H1 (cell line): ENCODE data around the gene NR3C1. TPM values are rescaled to one million over a fixed set of nuclear protein-coding genes. Genes with fewer than 3 reads are reported as not detected.

Experiments
- ASH2L ChIP-seq: fragments of 200-600, 300-600 bp; sonication (generic); IDR thresholded peaks from one replicate; pipeline ENCODE4 v1.7.1; 2017; ENCODE audit warnings: low read length
- BRCA1 ChIP-seq: IDR thresholded peaks from 2 replicates; pipeline ENCODE4 v1.6.1; 2012; ENCODE audit warnings: low read depth, low read length, improper control_type of control experiment
- CEBPB ChIP-seq: IDR thresholded peaks from 2 replicates; pipeline ENCODE4 v1.6.1; 2012; ENCODE audit warnings: low read depth, low read length
- CTBP2 ChIP-seq: IDR thresholded peaks from 2 replicates; pipeline ENCODE4 v1.7.0; 2011; ENCODE audit warnings: borderline replicate concordance, mild to moderate bottlenecking, moderate library complexity, mixed read lengths, low read length; ENCODE audit not compliant: insufficient read depth, insufficient read length
- EZH2 ChIP-seq: fragments of 200-600 bp; sonication (generic); IDR thresholded peaks from 2 replicates; pipeline ENCODE4 v1.7.1; 2012; ENCODE audit warnings: low read depth, mild to moderate bottlenecking, moderate library complexity, low read length, inconsistent platforms; ENCODE audit not compliant: severe bottlenecking
- FOSL1 ChIP-seq: IDR thresholded peaks from 2 replicates; pipeline ENCODE4 v1.6.1; 2011; ENCODE audit warnings: mild to moderate bottlenecking, low read depth, low read length, moderate library complexity; ENCODE audit not compliant: insufficient read depth
- GTF2F1 ChIP-seq: IDR thresholded peaks from 2 replicates; pipeline ENCODE4 v1.6.1; 2012; ENCODE audit warnings: low read depth, low read length, improper control_type of control experiment, borderline replicate concordance
- KDM5A ChIP-seq: fragments of 200-600 bp; IDR thresholded peaks from 2 replicates; pipeline ENCODE4 v1.7.1; 2012; ENCODE audit warnings: mild to moderate bottlenecking, low read length, inconsistent platforms, mixed read lengths
- NRF1 ChIP-seq: IDR thresholded peaks from 2 replicates; pipeline ENCODE4 v1.6.1; 2011; ENCODE audit warnings: mild to moderate bottlenecking, low read depth, low read length, improper control_type of control experiment
- RFX5 ChIP-seq: IDR thresholded peaks from 2 replicates; pipeline ENCODE4 v1.6.1; 2011; ENCODE audit warnings: low read depth, low read length, improper control_type of control experiment, borderline replicate concordance
- SIRT6 ChIP-seq: IDR thresholded peaks from one replicate; pipeline ENCODE4 v1.7.1; 2012; ENCODE audit warnings: low read length, inconsistent platforms
- polyA plus RNA-seq, 7 experiments: library from polyadenylated mRNA; depleted of rRNA in 3 of 7; stranded (reverse) in 5 of 7; unstranded in 2 of 7; fragments of >200 nt in 5 of 7; fragments of 200-250 nt in 2 of 7; gene quantifications; 1 replicate in 5 of 7; 2 replicates in 1 of 7; 4 replicates in 1 of 7; pipeline versions ENCODE4 v1.2.1 to v1.2.3, GENCODE V29; 2011 to 2013; ENCODE audit warnings: missing spikeins in 2 of 7, mixed read lengths in 2 of 7
- total RNA-seq: library from RNA; stranded (reverse); fragmentation: NEBNext Ultra II Directional; extraction: Animal tissue kit (Norgen Biotek cat#: 25700); gene quantifications from 2 replicates; pipeline ENCODE4 v1.2.1, GENCODE V29; 2021

The NR3C1 gene
- total and polyA plus RNA-seq, 2 of the 8 experiments (the other 6 are each of a cell fraction or from before 2014, with no cell fraction given): 1.7 to 5.4 TPM

GRCh38 chr5:143275512-143276363 lies 127.7 kb downstream of the NR3C1 start (continued):
- no peak for TF ChIP-seq RFX5
- TF ChIP-seq BRCA1: no peak
- no peak for TF ChIP-seq CEBPB
- TF ChIP-seq KDM5A: no peak
- no peak for TF ChIP-seq EZH2
- no peak for TF ChIP-seq FOSL1
- TF ChIP-seq ASH2L: no peak
- no peak for TF ChIP-seq GTF2F1
- no peak for TF ChIP-seq CTBP2
- TF ChIP-seq SIRT6: no peak
- no peak for TF ChIP-seq NRF1
